Activated T-cell treated with anti-CD3 and anti-CD28 coated beads, Interleukin-2, amount 50 U/mL, for 24 hours (primary cell): ENCODE measurements around the gene CNGB1.
A peak's percentile ranks its signal among the peaks of the same experiment; 100 is the strongest.

ENCODE experiments used
- DNase-seq: peaks from one replicate; pipeline ENCODE4 v3.0.0-alpha.2; 2020
- H3K27ac Mint-ChIP-seq: 2 replicates; pipeline ENCODE4 v1.8.0; 2020; ENCODE audit warnings: mild to moderate bottlenecking, mixed read lengths
- H3K27me3 Mint-ChIP-seq: 2 replicates; pipeline ENCODE4 v1.8.0; 2020; ENCODE audit warnings: mixed read lengths
- H3K36me3 Mint-ChIP-seq: 2 replicates; pipeline ENCODE4 v1.8.0; 2020; ENCODE audit warnings: low read depth, mixed read lengths
- H3K4me1 Mint-ChIP-seq: 2 replicates; pipeline ENCODE4 v1.8.0; 2020; ENCODE audit warnings: low read depth, mixed read lengths
- H3K4me3 Mint-ChIP-seq: 2 replicates; pipeline ENCODE4 v1.8.0; 2020; ENCODE audit warnings: mild to moderate bottlenecking, moderate library complexity, mixed read lengths
- H3K9me3 Mint-ChIP-seq: 2 replicates; pipeline ENCODE4 v1.8.0; 2020; ENCODE audit warnings: mixed read lengths

CNGB1 gene

GRCh38 chr16:57912529-57913260 is 58.2 kb downstream of the CNGB1 start:
- no peaks in the 10 kb centered on the region for H3K36me3 Mint-ChIP-seq
- H3K4me1 Mint-ChIP-seq: no peaks in the 10 kb centered on the region
- no peaks in the 10 kb centered on the region for H3K9me3 Mint-ChIP-seq
- H3K27ac Mint-ChIP-seq: no peak overlapping the region
- no peaks in the 10 kb centered on the region for H3K27me3 Mint-ChIP-seq
- DNase-seq: no peak
- no peak overlapping the region for H3K4me3 Mint-ChIP-seq

GRCh38 chr16:57911743-57912142 is 59.2 kb downstream of the CNGB1 start:
- no peak overlapping the region for H3K27ac Mint-ChIP-seq
- H3K36me3 Mint-ChIP-seq: no peaks in the 10 kb centered on the region
- no peaks in the 10 kb centered on the region for H3K9me3 Mint-ChIP-seq
- no peak overlapping the region for H3K4me3 Mint-ChIP-seq
- DNase-seq: no peak
- H3K4me1 Mint-ChIP-seq: no peaks in the 10 kb centered on the region
- no peaks in the 10 kb centered on the region for H3K27me3 Mint-ChIP-seq

- Mint-ChIP-seq H3K36me3 (no peaks in the 10 kb centered on the region), H3K27me3 (no peaks in the 10 kb centered on the region), H3K27ac (no peak overlapping the region), H3K9me3 (no peaks in the 10 kb centered on the region), H3K4me1 (no peaks in the 10 kb centered on the region), H3K4me3 (no peak overlapping the region)
- no peak for DNase-seq
These were observed 60.2 kb downstream of the CNGB1 start for GRCh38 chr16:57910696-57911095.

- no peak for DNase-seq
- no peak overlapping the region for H3K27ac Mint-ChIP-seq
- peaks cover 6% of the 10 kb centered on the region for H3K27me3 Mint-ChIP-seq
- H3K4me3 Mint-ChIP-seq: no peak overlapping the region
- no peaks in the 10 kb centered on the region for H3K9me3 Mint-ChIP-seq
- H3K36me3 Mint-ChIP-seq: no peaks in the 10 kb centered on the region
- no peaks in the 10 kb centered on the region for H3K4me1 Mint-ChIP-seq
These were observed 62.4 kb downstream of the CNGB1 start for GRCh38 chr16:57908409-57908987.

GRCh38 chr16:57906382-57907316 is 64.3 kb downstream of the CNGB1 start:
- peak; percentile 50 for DNase-seq
- Mint-ChIP-seq H3K4me1 (no peaks in the 10 kb centered on the region), H3K9me3 (no peaks in the 10 kb centered on the region), H3K27ac (no peak overlapping the region), H3K36me3 (no peaks in the 10 kb centered on the region), H3K4me3 (no peak overlapping the region), H3K27me3 (peaks cover 12% of the 10 kb centered on the region)

- H3K27me3 Mint-ChIP-seq: peaks cover 22% of the 10 kb centered on the region
- H3K27ac Mint-ChIP-seq: no peak overlapping the region
- DNase-seq: no peak
- no peaks in the 10 kb centered on the region for H3K36me3 Mint-ChIP-seq
- no peak overlapping the region for H3K4me3 Mint-ChIP-seq
- H3K4me1 Mint-ChIP-seq: no peaks in the 10 kb centered on the region
- H3K9me3 Mint-ChIP-seq: no peaks in the 10 kb centered on the region
These were observed 66.8 kb downstream of the CNGB1 start for GRCh38 chr16:57904101-57904500.

- Mint-ChIP-seq H3K36me3 (no peaks in the 10 kb centered on the region), H3K27ac (no peak overlapping the region)
These were observed 67.3 kb downstream of the CNGB1 start for GRCh38 chr16:57903656-57904055.

GRCh38 chr16:57901480-57902069 is 69.4 kb downstream of the CNGB1 start:
- no peaks in the 10 kb centered on the region for H3K36me3 Mint-ChIP-seq
- DNase-seq: no peak
- no peak overlapping the region for H3K4me3 Mint-ChIP-seq
- H3K9me3 Mint-ChIP-seq: no peaks in the 10 kb centered on the region
- no peak overlapping the region for H3K27ac Mint-ChIP-seq
- peaks cover 24% of the 10 kb centered on the region for H3K27me3 Mint-ChIP-seq
- H3K4me1 Mint-ChIP-seq: no peaks in the 10 kb centered on the region

More at GRCh38 chr16:57903656-57904055, 67.3 kb downstream of the CNGB1 start:
- peaks cover 22% of the 10 kb centered on the region for H3K27me3 Mint-ChIP-seq
- DNase-seq: no peak
- no peaks in the 10 kb centered on the region for H3K9me3 Mint-ChIP-seq
- no peak overlapping the region for H3K4me3 Mint-ChIP-seq
- H3K4me1 Mint-ChIP-seq: no peaks in the 10 kb centered on the region

- peaks cover 24% of the 10 kb centered on the region for H3K27me3 Mint-ChIP-seq
- no peaks in the 10 kb centered on the region for H3K4me1 Mint-ChIP-seq
- no peak overlapping the region for H3K4me3 Mint-ChIP-seq
- H3K27ac Mint-ChIP-seq: no peak overlapping the region
- H3K36me3 Mint-ChIP-seq: no peaks in the 10 kb centered on the region
- no peak for DNase-seq
- H3K9me3 Mint-ChIP-seq: no peaks in the 10 kb centered on the region
These were observed 70.0 kb downstream of the CNGB1 start for GRCh38 chr16:57900796-57901479.

GRCh38 chr16:57899771-57900661 is 70.9 kb downstream of the CNGB1 start:
- Mint-ChIP-seq H3K4me1 (peaks cover under 1% of the 10 kb centered on the region), H3K4me3 (no peak overlapping the region), H3K27me3 (peaks cover 24% of the 10 kb centered on the region), H3K27ac (no peak overlapping the region), H3K9me3 (no peaks in the 10 kb centered on the region), H3K36me3 (no peaks in the 10 kb centered on the region)
- DNase-seq: peak; percentile 82

GRCh38 chr16:57898961-57899360 is 72.0 kb downstream of the CNGB1 start:
- H3K9me3 Mint-ChIP-seq: no peaks in the 10 kb centered on the region
- H3K27me3 Mint-ChIP-seq: peaks cover 25% of the 10 kb centered on the region
- H3K36me3 Mint-ChIP-seq: no peaks in the 10 kb centered on the region
- no peak overlapping the region for H3K4me3 Mint-ChIP-seq
- no peak for DNase-seq
- H3K27ac Mint-ChIP-seq: no peak overlapping the region
- peaks cover 9% of the 10 kb centered on the region for H3K4me1 Mint-ChIP-seq

- Mint-ChIP-seq H3K36me3 (no peaks in the 10 kb centered on the region), H3K4me3 (no peak overlapping the region), H3K4me1 (peaks cover 13% of the 10 kb centered on the region), H3K9me3 (no peaks in the 10 kb centered on the region), H3K27me3 (peaks cover 23% of the 10 kb centered on the region), H3K27ac (no peak overlapping the region)
- DNase-seq: no peak
These were observed 72.9 kb downstream of the CNGB1 start for GRCh38 chr16:57897996-57898395.

- Mint-ChIP-seq H3K27me3 (peaks cover 29% of the 10 kb centered on the region), H3K27ac (no peak overlapping the region), H3K4me1 (peaks cover 14% of the 10 kb centered on the region), H3K4me3 (no peak overlapping the region), H3K9me3 (no peaks in the 10 kb centered on the region), H3K36me3 (no peaks in the 10 kb centered on the region)
- no peak for DNase-seq
These were observed 73.7 kb downstream of the CNGB1 start for GRCh38 chr16:57897053-57897784.
